ENCODE measurements around the gene WIPF2. TPM values are rescaled to one million over a fixed set of nuclear protein-coding genes. Genes with fewer than 3 reads are reported as not detected.

Gene WIPF2
- polyA plus RNA-seq, 1 donor (not counting 4 experiments of a cell fraction or from before 2014, with no cell fraction given), result 8.5 TPM

DNA sequence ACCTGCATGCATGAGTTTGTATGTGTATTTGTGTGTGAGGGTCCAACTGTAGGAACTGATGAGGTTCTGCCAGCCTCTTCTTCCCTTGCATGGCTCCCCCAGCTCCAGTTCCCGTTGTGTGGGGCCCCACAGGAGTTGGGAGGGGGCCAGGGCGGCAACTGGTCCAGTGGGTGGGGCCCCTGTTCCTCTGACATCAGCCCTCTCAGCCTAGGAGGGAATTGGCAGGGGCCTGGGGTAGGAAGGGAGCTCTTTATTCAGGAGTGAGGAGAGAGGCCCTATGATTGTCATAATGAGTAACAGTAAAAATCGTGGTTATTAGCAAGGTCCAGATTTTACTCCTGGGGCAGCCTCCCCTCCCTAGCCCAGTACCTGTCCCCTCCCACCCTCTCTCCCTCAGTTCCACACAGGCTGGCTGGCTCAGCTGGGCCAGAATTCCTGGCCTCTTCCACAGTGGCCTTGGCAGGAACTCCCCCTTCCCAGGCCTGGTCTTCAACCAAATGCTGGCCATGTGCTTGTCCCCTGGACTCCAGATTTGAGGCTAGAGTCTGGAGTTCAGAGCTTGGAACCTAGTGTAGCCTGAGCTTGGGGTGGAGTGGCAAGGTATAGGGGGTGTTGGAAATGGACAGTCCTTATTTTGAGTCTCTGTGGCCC, 108.8 kb downstream of the WIPF2 start:
- dilution Hi-C loops (cut with MboI; ENCODE audit: extremely low pct_ligation_motif_present, low sequenced_read_pairs), result no loop called here
- Histone ChIP-seq H3K4me1 (ENCODE audit: control insufficient read depth, extremely low read depth, insufficient read depth, low read length) (peaks cover 27% of the 10 kb centered on the region), H3K9me1 (ENCODE audit: control insufficient read depth, extremely low read depth, insufficient read depth, low read length) (peaks cover 2% of the 10 kb centered on the region), H2AFZ (ENCODE audit: control insufficient read depth, low read length) (no peak overlapping the region), H3K27me3 (ENCODE audit: control insufficient read depth, extremely low read depth, insufficient read depth, low read length) (no peaks in the 10 kb centered on the region), H3K9me3 (ENCODE audit: control insufficient read depth, low read depth, low read length) (no peaks in the 10 kb centered on the region), H3K36me3 (ENCODE audit: control insufficient read depth in 2 of 2, extremely low read depth in 1 of 2, insufficient read depth in 2 of 2, low read length in 2 of 2) (peaks cover 7 to 12% of the 10 kb centered on the region in 2 experiments), H4K20me1 (ENCODE audit: control insufficient read depth, extremely low read depth, insufficient read depth, low read length) (peaks cover 15% of the 10 kb centered on the region), H3K79me2 (ENCODE audit: control insufficient read depth, insufficient read depth, low read length) (peaks cover 91% of the 10 kb centered on the region), H3K4me2 (ENCODE audit: control insufficient read depth, extremely low read depth, insufficient read depth, low read depth, low read length) (no peak overlapping the region), H3K9ac (ENCODE audit: control insufficient read depth, extremely low read depth, insufficient read depth, low read length) (no peak overlapping the region), H3K4me3 (ENCODE audit: control insufficient read depth in 2 of 3, extremely low read depth in 1 of 3, insufficient read depth in 2 of 3, low read depth in 1 of 3, low read length in 3 of 3) (no peak overlapping the region), H3K27ac (ENCODE audit: control insufficient read depth, insufficient read depth, low read length) (no peak overlapping the region)
- TF ChIP-seq EZH2 (IDR thresholded peaks at IDR 0.05; ENCODE audit: low read length) (no peak), CTCF (optimal IDR thresholded peaks at IDR 0.05 in 1 of 3, IDR thresholded peaks at IDR 0.05 in 1 of 3, conservative IDR thresholded peaks at IDR 0.05 in 1 of 3; ENCODE audit: extremely low read depth in 1 of 3, insufficient read depth in 2 of 3, low read length in 3 of 3) (no peak)
- DNase-seq (ENCODE audit: low read depth, low spot score), result no peak
- FAIRE-seq, result no peak

DNA sequence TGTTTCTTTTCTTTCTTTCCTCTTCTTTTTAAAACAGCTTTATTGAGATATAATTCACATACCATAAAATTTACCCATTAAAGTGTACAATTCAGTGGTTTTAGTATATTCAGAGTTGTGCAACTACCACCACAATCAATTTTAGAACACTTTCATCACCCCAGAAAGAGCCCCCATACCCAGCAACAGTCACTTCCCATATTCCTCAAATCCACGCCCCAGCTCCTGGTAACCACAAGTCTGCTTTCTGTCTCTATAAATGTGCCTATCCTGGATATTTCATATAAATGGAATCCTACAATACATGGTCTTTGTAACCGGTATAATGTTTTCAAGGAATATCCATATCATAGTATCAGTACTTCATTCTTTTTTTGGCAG, 109.3 kb downstream of the WIPF2 start:
- Histone ChIP-seq H2AFZ (ENCODE audit: control insufficient read depth, low read length) (no peak overlapping the region), H3K27me3 (ENCODE audit: control insufficient read depth, extremely low read depth, insufficient read depth, low read length) (no peaks in the 10 kb centered on the region), H3K27ac (ENCODE audit: control insufficient read depth, insufficient read depth, low read length) (no peak overlapping the region), H4K20me1 (ENCODE audit: control insufficient read depth, extremely low read depth, insufficient read depth, low read length) (peaks cover 11% of the 10 kb centered on the region), H3K9me1 (ENCODE audit: control insufficient read depth, extremely low read depth, insufficient read depth, low read length) (peaks cover 2% of the 10 kb centered on the region), H3K36me3 (ENCODE audit: control insufficient read depth in 2 of 2, extremely low read depth in 1 of 2, insufficient read depth in 2 of 2, low read length in 2 of 2) (peaks cover 7 to 12% of the 10 kb centered on the region in 2 experiments), H3K4me2 (ENCODE audit: control insufficient read depth, extremely low read depth, insufficient read depth, low read depth, low read length) (no peak overlapping the region), H3K4me3 (ENCODE audit: control insufficient read depth in 2 of 3, extremely low read depth in 1 of 3, insufficient read depth in 2 of 3, low read depth in 1 of 3, low read length in 3 of 3) (no peak overlapping the region), H3K9me3 (ENCODE audit: control insufficient read depth, low read depth, low read length) (no peaks in the 10 kb centered on the region), H3K79me2 (ENCODE audit: control insufficient read depth, insufficient read depth, low read length) (peaks cover 86% of the 10 kb centered on the region), H3K4me1 (ENCODE audit: control insufficient read depth, extremely low read depth, insufficient read depth, low read length) (peaks cover 22% of the 10 kb centered on the region), H3K9ac (ENCODE audit: control insufficient read depth, extremely low read depth, insufficient read depth, low read length) (no peak overlapping the region)
- dilution Hi-C loops (cut with MboI; ENCODE audit: extremely low pct_ligation_motif_present, low sequenced_read_pairs), result no loop called here
- TF ChIP-seq EZH2 (IDR thresholded peaks at IDR 0.05; ENCODE audit: low read length) (no peak), CTCF (optimal IDR thresholded peaks at IDR 0.05 in 1 of 3, IDR thresholded peaks at IDR 0.05 in 1 of 3, conservative IDR thresholded peaks at IDR 0.05 in 1 of 3; ENCODE audit: extremely low read depth in 1 of 3, insufficient read depth in 2 of 3, low read length in 3 of 3) (no peak)
- DNase-seq (ENCODE audit: low read depth, low spot score) (no peak), FAIRE-seq (no peak)

All from keratinocyte (primary cell).